ENCODE measurements around the gene NANP. TPM values are rescaled to one million over a fixed set of nuclear protein-coding genes. Genes with fewer than 3 reads are reported as not detected.

The NANP gene
- total and polyA plus RNA-seq, 2 of the 13 experiments (the other 11 are each of a cell fraction or from before 2014, with no cell fraction given), result 8.9 to 21.5 TPM

- TF ChIP-seq ZNF142 (CRISPR knock-in tag; IDR thresholded peaks at IDR 0.05) (0 out of 2 replicates have a peak, but pooled peaks have one; percentile 35), SRSF1 (optimal IDR thresholded peaks at IDR 0.05; ENCODE audit: low read depth, low read length) (no peak), CTCF (CRISPR knock-in tag; IDR thresholded peaks at IDR 0.05) (no peak), MEIS2 (CRISPR knock-in tag; IDR thresholded peaks at IDR 0.05) (no peak), BCL3 (CRISPR knock-in tag; IDR thresholded peaks at IDR 0.05) (no peak), THYN1 (CRISPR knock-in tag; IDR thresholded peaks at IDR 0.05; ENCODE audit: borderline replicate concordance, low read depth) (no peak), ZBTB20 (CRISPR knock-in tag; IDR thresholded peaks at IDR 0.05; ENCODE audit: borderline replicate concordance, low read depth) (no peak), SNAPC4 (CRISPR knock-in tag; IDR thresholded peaks at IDR 0.05) (no peak), ZSCAN29 (CRISPR knock-in tag; conservative IDR thresholded peaks at IDR 0.05) (0 out of 2 replicates have a peak, but pooled peaks have one; percentile 52), DNMT3B (CRISPR knock-in tag; conservative IDR thresholded peaks at IDR 0.05) (no peak), ZNF83 (CRISPR knock-in tag; IDR thresholded peaks at IDR 0.05; ENCODE audit: borderline replicate concordance) (no peak), ATM (IDR thresholded peaks at IDR 0.05; ENCODE audit: borderline replicate concordance) (no peak), ZNF790 (CRISPR knock-in tag; IDR thresholded peaks at IDR 0.05; ENCODE audit: borderline replicate concordance) (no peak), ZNF253 (CRISPR knock-in tag; IDR thresholded peaks at IDR 0.05; ENCODE audit: borderline replicate concordance) (no peak)
Observed at GRCh38 chr20:25579081-25579770, 44.6 kb downstream of the NANP start (continued).

Data from HepG2 (cell line).